ENCODE measurements around the gene KPNA3. TPM values are rescaled to one million over a fixed set of nuclear protein-coding genes. Genes with fewer than 3 reads are reported as not detected.

The KPNA3 gene
- total RNA-seq, 1 experiment from 2014 or later: 14.4 TPM

- TF ChIP-seq EZH2 (IDR thresholded peaks at IDR 0.05; ENCODE audit: low read length, unreplicated experiment) (no peak), EZH2phosphoT487 (IDR thresholded peaks at IDR 0.05; ENCODE audit: borderline replicate concordance, low read length) (no peak), CTCF (conservative IDR thresholded peaks at IDR 0.05; ENCODE audit: low read depth, low read length) (no peak)
- ATAC-seq: no peak
- Histone ChIP-seq H3K4me3 (ENCODE audit: low read length) (no peak overlapping the region), H2AFZ (ENCODE audit: low read length) (no peak overlapping the region), H3K4me2 (ENCODE audit: low read length) (no peak overlapping the region), H4K20me1 (ENCODE audit: low read length) (no peaks in the 10 kb centered on the region), H3K27ac (ENCODE audit: low read length) (no peak overlapping the region), H3K4me1 (ENCODE audit: insufficient read depth, low read length) (no peaks in the 10 kb centered on the region), H3K36me3 (ENCODE audit: low read depth, low read length) (no peaks in the 10 kb centered on the region), H3K9me2 (replicated peaks; ENCODE audit: low read length) (no peaks in the 10 kb centered on the region), H3K79me2 (ENCODE audit: low read length) (no peaks in the 10 kb centered on the region), H3K9me3 (ENCODE audit: low read length) (no peaks in the 10 kb centered on the region), H3K27me3 (ENCODE audit: low read length) (no peaks in the 10 kb centered on the region), H3F3A (ENCODE audit: low read length, unreplicated experiment) (no peaks in the 10 kb centered on the region), H3K9ac (ENCODE audit: low read length) (no peak overlapping the region)
- no peak for DNase-seq
- CTCF ChIA-PET: no interaction called here
- POLR2A ChIA-PET (ENCODE audit: unreplicated experiment): no interaction called here
- no TSS peak for BruUV-seq (replicated peaks)
- intact Hi-C loops (cut with micrococcal nuclease): loop anchor here (10.0 kb wide), 1 partner anchor 278 kb away; the partner anchor contains the start of gene SPRYD7
Measured at GRCh38 chr13:49657241-49657641, 135.2 kb downstream of the KPNA3 start.

- H3K4me3 ChIP-seq (ENCODE audit: low read length): no peak overlapping the region
- H3K4me1 ChIP-seq (ENCODE audit: insufficient read depth, low read length): no peaks in the 10 kb centered on the region
- peak; percentile 12 for DNase-seq
- ATAC-seq: peak; percentile 59
- no peaks in the 10 kb centered on the region for H3K36me3 ChIP-seq (ENCODE audit: low read depth, low read length)
- H3K9me3 ChIP-seq (ENCODE audit: low read length): no peaks in the 10 kb centered on the region
- H3K79me2 ChIP-seq (ENCODE audit: low read length): no peaks in the 10 kb centered on the region
- H2AFZ ChIP-seq (ENCODE audit: low read length): no peak overlapping the region
- no peak overlapping the region for H3K9ac ChIP-seq (ENCODE audit: low read length)
- H3F3A ChIP-seq (ENCODE audit: low read length, unreplicated experiment): no peaks in the 10 kb centered on the region
- no peaks in the 10 kb centered on the region for H3K27me3 ChIP-seq (ENCODE audit: low read length)
- ChIA-PET CTCF (no interaction called here), POLR2A (ENCODE audit: unreplicated experiment) (no interaction called here)
- intact Hi-C loops (cut with micrococcal nuclease): loop anchor here (10.0 kb wide), 1 partner anchor 279 kb away; the partner anchor contains the start of gene SPRYD7
- no peak overlapping the region for H3K27ac ChIP-seq (ENCODE audit: low read length)
- BruUV-seq (replicated peaks): no TSS peak
- H4K20me1 ChIP-seq (ENCODE audit: low read length): no peaks in the 10 kb centered on the region
- no peak overlapping the region for H3K4me2 ChIP-seq (ENCODE audit: low read length)
- TF ChIP-seq EZH2phosphoT487 (IDR thresholded peaks at IDR 0.05; ENCODE audit: borderline replicate concordance, low read length) (no peak), CTCF (conservative IDR thresholded peaks at IDR 0.05; ENCODE audit: low read depth, low read length) (no peak), EZH2 (IDR thresholded peaks at IDR 0.05; ENCODE audit: low read length, unreplicated experiment) (no peak)
- H3K9me2 ChIP-seq (replicated peaks; ENCODE audit: low read length): no peaks in the 10 kb centered on the region
Measured at GRCh38 chr13:49655906-49656305, 136.6 kb downstream of the KPNA3 start.

- no peaks in the 10 kb centered on the region for H3K36me3 ChIP-seq (ENCODE audit: low read depth, low read length)
- H3K4me2 ChIP-seq (ENCODE audit: low read length): no peak overlapping the region
- H3K27ac ChIP-seq (ENCODE audit: low read length): no peak overlapping the region
- no peak for DNase-seq
- intact Hi-C loops (cut with micrococcal nuclease): loop anchor here (5.0 to 10.0 kb wide), 2 partner anchors 281 to 1258 kb away; partner anchors contain the start of gene SPRYD7
- no peak overlapping the region for H3K4me3 ChIP-seq (ENCODE audit: low read length)
- no peak overlapping the region for H3K9ac ChIP-seq (ENCODE audit: low read length)
- no peaks in the 10 kb centered on the region for H4K20me1 ChIP-seq (ENCODE audit: low read length)
- H3K9me3 ChIP-seq (ENCODE audit: low read length): no peaks in the 10 kb centered on the region
- no TSS peak for BruUV-seq (replicated peaks)
- no peaks in the 10 kb centered on the region for H3F3A ChIP-seq (ENCODE audit: low read length, unreplicated experiment)
- no peak for TF ChIP-seq EZH2 (IDR thresholded peaks at IDR 0.05; ENCODE audit: low read length, unreplicated experiment)
- no peak for TF ChIP-seq CTCF (conservative IDR thresholded peaks at IDR 0.05; ENCODE audit: low read depth, low read length)
- TF ChIP-seq EZH2phosphoT487 (IDR thresholded peaks at IDR 0.05; ENCODE audit: borderline replicate concordance, low read length): no peak
- ChIA-PET POLR2A (ENCODE audit: unreplicated experiment) (no interaction called here), CTCF (no interaction called here)
- H3K9me2 ChIP-seq (replicated peaks; ENCODE audit: low read length): no peaks in the 10 kb centered on the region
- no peaks in the 10 kb centered on the region for H3K79me2 ChIP-seq (ENCODE audit: low read length)
- H3K4me1 ChIP-seq (ENCODE audit: insufficient read depth, low read length): peaks cover 18% of the 10 kb centered on the region
- ATAC-seq: no peak
- no peaks in the 10 kb centered on the region for H3K27me3 ChIP-seq (ENCODE audit: low read length)
- no peak overlapping the region for H2AFZ ChIP-seq (ENCODE audit: low read length)
Measured at GRCh38 chr13:49654011-49654410, 138.5 kb downstream of the KPNA3 start.
